Measurements from ENCODE around the gene IGF2BP2.
"Not testable (repeated sequence)": the region's sequence is repeated elsewhere in the genome, so short reads cannot be mapped to it uniquely, and the experiment has no call there.

Gene IGF2BP2

GRCh38 chr3:185797993-185798830 lies 26.6 kb downstream of the IGF2BP2 start:
- DNase-seq: no peak

GRCh38 chr3:185797108-185797881 lies 27.5 kb downstream of the IGF2BP2 start:
- no peak for DNase-seq

DNA sequence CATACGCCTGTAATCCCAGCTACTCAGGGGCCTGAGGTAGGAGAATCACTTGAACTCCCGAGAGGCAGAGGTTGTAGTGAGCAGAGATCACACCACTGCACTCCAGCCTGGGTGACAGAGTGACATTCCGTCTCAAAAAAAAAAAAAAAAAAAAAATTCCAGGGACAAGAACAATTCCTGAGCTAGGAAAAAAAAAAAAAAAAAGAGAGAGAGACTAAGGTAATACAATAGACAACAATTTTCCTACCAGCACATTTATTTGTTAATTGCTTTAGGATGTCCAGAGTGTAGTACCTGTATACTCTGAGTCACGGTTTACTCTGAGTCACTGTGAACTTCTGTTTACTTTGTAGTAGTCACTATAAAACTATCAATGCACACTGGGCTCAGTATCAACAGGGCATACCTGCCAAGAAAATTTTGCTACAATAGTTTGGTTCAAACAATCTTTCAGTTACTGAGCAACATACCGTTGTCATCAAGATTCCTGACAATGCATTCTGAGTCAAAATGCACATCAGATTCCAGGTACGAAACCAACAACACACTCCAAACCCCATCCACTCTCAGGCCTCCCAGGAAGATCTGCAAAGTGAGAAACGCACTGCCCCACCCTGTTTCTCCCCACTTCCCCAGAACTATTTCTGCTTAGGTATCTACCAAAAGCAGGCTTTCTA lies 28.3 kb downstream of the IGF2BP2 start:
- no peak for DNase-seq

GRCh38 chr3:185793381-185793780 lies 31.5 kb downstream of the IGF2BP2 start:
- DNase-seq: no peak

DNA sequence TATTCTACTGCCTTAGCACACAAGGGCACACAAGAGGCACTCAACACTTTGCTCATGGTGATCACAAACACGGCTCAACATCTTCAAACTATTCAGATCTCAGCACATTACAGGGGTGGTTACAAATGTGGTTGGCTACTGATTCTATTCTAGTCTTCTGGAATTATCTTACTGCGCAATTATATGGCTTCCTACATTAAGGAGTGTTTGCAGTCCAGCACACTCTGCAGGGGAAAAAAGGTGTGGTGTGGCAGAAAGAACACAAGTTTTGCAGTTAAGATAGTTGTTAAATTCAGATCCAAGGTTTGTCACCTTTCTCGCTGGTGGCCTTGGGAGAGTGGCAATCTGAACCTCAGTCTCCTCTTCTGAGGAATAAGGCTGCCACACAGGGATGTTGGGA lies 31.9 kb downstream of the IGF2BP2 start:
- no peak for DNase-seq

- DNase-seq: no peak
Observed at GRCh38 chr3:185789891-185790830, 34.7 kb downstream of the IGF2BP2 start.

GRCh38 chr3:185789134-185789533 lies 35.7 kb downstream of the IGF2BP2 start:
- DNase-seq: no peak

- no peak for DNase-seq
Observed at GRCh38 chr3:185788292-185788691, 36.5 kb downstream of the IGF2BP2 start.

DNA sequence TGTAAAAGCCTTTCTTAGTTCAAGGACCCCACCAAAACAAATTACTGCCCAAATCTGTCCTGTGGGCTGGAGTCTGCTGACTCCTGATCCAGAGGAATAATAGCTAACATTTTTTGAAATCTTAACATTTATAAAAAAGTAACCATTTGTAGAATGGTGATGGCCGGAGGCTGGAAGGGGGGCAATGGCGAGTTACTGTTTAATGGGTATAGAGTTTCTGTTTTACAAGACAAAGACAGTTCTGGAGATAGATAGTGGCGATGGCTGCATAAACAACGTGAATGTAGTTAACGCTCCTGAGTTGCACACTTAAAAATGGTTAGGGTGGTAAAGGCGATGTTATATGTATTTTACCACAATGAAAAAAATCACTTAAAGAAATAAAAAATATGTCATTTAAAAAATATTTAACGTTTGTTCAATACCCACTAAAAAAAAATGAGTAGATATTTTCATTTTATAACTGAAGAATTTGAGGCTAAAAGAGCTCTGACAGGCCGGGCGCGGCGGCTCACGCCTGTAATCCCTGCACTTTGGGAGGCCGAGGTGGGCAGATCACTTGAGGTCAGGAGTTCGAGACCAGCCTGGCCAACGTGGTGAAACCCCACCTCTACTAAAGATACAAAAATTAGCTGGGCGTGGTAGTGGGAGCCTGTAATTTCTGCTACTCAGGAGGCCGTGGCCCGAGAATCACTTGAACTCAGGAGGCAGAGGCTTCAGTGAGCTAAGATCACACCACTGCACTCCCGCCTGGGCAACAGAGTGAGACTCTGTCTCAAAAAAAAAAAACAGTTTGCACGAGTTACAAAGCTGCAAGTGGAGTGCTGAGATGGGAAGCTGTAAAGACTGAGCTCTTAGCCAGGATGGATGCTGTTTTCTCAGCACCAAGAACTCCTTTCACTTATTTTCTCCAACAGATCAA lies 37.6 kb downstream of the IGF2BP2 start:
- DNase-seq: no peak

DNA sequence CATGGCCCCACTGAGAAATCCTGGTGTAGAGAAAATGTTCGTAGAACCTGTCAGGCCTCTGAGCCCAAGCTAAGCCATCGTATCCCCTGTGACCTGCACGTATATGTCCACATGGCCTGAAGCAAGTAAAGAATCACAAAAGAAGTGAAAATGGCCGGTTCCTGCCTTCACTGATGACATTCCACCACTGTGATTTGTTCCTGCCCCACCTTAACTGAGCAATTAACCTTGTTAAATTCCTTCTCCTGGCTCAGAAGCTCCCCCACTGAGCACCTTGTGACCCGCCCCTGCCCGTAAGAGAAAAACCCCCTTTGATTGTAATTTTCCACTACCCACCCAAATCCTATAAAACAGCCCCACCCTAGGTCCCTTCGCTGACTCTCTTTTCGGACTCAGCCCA lies 38.6 kb downstream of the IGF2BP2 start:
- not testable (repeated sequence) for DNase-seq

GRCh38 chr3:185784317-185784716 lies 40.5 kb downstream of the IGF2BP2 start:
- no peak for DNase-seq

DNA sequence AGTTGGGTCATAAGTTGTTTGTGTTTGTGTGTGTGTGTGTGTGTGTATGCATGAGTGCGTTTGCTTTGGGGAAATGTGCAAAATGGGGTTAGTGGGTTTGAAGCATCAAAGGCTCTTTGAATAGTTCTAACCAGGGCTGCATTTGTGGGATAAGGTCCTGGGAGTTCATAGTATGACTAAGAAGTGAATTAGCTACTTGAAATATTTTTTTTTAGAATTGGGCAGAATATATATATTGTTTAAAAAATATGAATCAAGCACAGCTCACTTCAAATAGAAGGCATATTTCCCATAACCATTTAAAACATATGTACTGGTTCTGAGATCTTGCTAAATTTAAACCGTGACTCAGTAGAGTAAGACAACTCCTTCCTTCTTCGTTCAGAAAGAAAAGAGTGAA lies 43.1 kb downstream of the IGF2BP2 start:
- DNase-seq: no peak

GRCh38 chr3:185779461-185779860 lies 45.4 kb downstream of the IGF2BP2 start:
- no peak for DNase-seq

DNA sequence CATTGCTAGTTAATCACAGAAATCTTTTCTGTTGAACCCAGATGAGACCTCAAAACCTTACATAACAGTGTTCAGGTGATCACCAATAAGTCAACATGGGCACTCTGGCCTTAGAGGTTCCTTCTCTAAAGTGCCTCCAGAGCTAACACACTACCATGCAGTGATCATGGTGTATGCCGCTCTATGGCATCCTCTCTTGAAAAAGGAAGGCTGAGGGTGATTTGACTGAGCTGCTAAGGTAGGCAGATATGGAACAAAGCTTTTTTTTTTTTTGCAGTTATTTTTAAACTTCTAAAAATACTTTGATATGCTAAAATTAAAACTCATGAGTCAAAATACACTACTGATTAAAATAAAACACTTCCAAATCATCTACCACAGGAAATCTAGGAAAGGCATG lies 46.0 kb downstream of the IGF2BP2 start:
- no peak for DNase-seq

DNA sequence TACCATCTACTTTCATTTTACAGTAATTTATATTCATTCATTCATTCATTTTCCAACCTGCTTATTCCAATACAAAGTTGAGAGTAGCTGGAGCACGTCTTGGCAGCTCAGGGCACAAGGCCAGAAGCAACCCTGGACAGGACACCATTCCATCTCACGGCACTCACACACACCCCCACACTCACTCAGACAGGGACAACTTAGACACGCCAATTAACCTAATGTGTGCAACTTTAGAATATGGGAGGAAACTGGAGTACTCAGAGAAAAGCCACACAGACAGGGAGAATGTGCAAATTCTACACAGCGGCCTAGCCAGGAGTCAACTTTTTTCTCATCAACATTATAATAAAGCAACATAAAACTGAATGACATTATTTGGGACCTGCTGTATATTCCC lies 46.7 kb downstream of the IGF2BP2 start:
- no peak for DNase-seq

DNA sequence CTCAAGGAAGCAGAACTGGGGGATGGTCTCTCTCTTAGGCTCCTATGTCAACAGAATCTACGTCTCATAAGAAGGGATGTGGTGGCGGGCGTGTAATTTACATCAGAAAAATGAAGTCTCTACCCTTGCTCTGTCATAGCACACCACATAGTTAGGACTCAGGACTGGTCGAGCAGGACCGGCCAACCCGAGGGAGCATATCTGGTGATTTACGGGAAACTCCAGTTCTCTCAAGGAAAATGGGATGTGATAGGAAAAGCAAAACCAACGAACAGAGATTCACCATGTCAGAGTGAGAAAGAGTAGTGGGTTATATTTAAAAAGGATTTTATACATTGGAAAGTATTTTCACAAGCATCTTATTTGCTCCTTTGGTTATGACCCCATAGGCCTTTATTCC lies 54.7 kb downstream of the IGF2BP2 start:
- no peak for DNase-seq

- DNase-seq: not testable (repeated sequence)
Observed at GRCh38 chr3:185768578-185768982, 56.3 kb downstream of the IGF2BP2 start.

DNA sequence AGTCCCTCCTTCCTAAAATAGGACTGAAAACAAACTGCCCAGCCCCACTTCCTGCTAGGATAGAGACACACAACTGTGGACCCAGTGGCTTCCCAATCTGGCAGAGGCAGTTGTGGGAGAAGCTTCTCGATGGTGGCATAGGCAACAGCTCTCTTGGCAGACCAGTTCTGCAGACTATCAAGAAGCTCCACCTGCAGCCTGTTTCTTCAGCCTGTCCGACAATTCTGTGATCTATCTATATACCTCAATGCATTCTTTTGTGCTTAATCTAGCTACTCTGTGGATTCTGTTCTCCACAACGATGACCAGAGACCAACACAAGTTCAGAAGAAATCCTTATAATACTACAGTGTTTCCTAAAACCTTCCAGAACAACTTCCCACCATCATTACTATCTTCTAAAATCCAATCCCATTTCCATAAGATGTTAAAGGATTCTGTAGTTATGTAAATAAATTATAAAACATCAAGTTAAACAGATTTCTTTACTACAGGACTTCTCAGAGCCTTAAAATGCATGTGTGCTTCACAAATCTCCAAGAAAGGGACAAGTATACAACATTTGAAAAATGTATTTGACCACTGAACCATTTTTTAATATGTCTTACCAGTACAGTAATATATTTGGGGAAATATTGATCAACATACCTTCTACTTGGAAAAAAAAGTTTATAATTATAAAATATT lies 57.7 kb downstream of the IGF2BP2 start:
- DNase-seq: no peak

- no peak for DNase-seq
Observed at GRCh38 chr3:185766329-185767001, 58.4 kb downstream of the IGF2BP2 start.

DNA sequence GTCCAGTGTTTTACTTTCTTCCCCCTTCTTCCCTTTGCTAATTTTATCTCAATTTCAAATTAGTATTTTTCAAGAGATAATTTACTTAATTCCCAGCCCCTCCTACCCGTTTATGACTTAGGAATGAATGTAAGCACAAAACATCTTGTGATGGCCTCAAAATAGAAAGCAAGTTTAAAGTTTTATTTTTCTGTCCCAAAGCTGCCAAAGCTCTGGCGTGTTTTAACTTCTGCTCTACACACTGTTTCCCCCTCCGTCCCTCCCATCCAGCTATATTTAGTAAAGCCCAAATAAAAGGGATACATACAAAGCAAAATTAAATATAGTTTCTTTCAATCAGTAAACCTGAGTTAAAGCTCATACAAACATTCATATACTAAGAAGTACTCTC lies 59.9 kb downstream of the IGF2BP2 start:
- DNase-seq: no peak
